Measurements from ENCODE around the gene DCAF8L1.
"Not testable (repeated sequence)": the region's sequence is repeated elsewhere in the genome, so short reads cannot be mapped to it uniquely, and the experiment has no call there.

The DCAF8L1 gene

DNA sequence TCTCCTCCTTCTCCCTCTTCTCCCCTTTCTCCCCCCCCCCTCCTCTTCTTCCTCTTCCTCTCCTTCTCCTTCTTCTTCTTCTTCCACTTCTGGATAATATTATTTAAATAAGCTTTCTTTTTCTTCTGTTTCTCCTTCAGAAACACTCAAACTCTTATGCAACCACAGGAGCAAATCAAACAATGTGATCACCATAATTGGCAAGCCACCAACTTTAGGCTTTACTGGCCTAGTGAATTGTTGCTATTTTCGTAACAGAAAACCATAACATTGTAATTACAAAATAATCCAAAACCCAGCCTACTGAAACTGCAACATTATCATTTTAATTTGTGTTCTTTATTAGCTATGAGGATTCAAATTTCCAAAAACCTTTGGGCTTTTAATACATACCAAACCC is 14.3 kb downstream of the DCAF8L1 start:
- in situ Hi-C loops (cut with HindIII; ENCODE audit: low sequenced_read_pairs): no loop called here
- DNase-seq (ENCODE audit: low read depth): peak; percentile 57
- TF ChIP-seq, protein P1, sequence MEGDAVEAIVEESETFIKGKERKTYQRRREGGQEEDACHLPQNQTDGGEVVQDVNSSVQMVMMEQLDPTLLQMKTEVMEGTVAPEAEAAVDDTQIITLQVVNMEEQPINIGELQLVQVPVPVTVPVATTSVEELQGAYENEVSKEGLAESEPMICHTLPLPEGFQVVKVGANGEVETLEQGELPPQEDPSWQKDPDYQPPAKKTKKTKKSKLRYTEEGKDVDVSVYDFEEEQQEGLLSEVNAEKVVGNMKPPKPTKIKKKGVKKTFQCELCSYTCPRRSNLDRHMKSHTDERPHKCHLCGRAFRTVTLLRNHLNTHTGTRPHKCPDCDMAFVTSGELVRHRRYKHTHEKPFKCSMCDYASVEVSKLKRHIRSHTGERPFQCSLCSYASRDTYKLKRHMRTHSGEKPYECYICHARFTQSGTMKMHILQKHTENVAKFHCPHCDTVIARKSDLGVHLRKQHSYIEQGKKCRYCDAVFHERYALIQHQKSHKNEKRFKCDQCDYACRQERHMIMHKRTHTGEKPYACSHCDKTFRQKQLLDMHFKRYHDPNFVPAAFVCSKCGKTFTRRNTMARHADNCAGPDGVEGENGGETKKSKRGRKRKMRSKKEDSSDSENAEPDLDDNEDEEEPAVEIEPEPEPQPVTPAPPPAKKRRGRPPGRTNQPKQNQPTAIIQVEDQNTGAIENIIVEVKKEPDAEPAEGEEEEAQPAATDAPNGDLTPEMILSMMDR (IDR thresholded peaks at IDR 0.05; ENCODE audit: low read depth, low read length, missing control alignments): no peak
- no peak overlapping the region for H3K4me3 ChIP-seq (ENCODE audit: low read depth, low read length)

DNA sequence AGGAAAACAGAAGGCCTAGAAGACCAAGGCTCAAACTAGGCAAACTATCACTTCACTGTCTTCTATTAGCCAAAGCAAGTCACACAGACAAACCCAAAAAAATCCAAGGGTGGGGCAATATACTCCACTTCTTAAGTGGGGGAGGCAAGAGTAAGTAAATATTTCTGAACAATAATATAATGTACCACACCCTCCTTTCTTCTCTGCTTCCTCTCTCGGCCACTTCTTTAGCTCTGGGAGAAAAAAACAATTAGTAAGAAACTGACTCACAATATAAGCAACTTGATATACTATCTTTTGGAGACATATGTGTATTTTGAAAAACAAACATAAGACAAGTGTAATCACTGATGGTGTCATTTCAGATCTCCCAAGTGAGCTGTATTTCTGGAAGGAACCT is 14.8 kb downstream of the DCAF8L1 start:
- TF ChIP-seq, protein P1 (IDR thresholded peaks at IDR 0.05; ENCODE audit: low read depth, low read length, missing control alignments): no peak
- H3K4me3 ChIP-seq (ENCODE audit: low read depth, low read length): no peak overlapping the region
- in situ Hi-C loops (cut with HindIII; ENCODE audit: low sequenced_read_pairs): no loop called here
- DNase-seq (ENCODE audit: low read depth): no peak

DNA sequence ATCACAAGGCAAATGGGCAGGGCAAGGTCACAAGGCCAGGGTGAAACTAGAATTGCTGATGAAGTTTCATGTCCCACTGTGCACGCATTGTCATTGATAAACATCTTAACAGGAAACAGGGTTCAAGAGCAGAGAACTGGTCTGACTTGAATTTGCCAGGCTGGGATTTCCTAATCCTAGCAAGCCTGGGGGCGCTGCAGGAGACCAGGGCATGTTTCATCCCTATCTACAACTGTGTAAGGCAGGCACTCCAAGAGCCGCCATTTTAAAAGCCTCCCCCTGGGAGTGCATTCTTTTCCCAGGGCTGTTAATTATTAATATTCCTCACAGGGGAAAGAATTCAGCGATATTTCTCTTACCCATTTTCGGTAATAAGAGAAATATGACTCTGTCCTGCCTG is 15.9 kb downstream of the DCAF8L1 start:
- in situ Hi-C loops (cut with HindIII; ENCODE audit: low sequenced_read_pairs); H3K4me3 ChIP-seq (ENCODE audit: low read depth, low read length); DNase-seq (ENCODE audit: low read depth): not testable (repeated sequence)

DNA sequence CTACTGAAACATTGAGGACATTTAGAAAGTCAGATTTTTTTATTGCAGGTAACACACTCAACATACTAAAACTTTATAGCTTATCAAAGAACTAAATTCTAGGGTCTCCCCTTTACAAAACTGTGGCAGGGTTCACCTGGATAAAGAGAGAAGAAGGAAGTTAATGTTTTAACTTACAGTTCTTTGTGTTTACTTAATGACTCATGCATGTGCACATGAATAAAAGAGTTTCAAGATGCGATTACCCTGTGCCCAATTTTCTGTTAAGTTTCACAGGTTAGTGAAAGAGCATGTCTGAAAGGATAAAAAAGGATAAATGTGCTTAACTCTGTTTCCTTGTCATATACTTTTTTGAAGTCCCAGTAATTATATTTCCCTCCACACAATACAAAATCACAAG is 16.8 kb downstream of the DCAF8L1 start:
- DNase-seq (ENCODE audit: low read depth): no peak
- TF ChIP-seq, protein P1 (IDR thresholded peaks at IDR 0.05; ENCODE audit: low read depth, low read length, missing control alignments): no peak
- in situ Hi-C loops (cut with HindIII; ENCODE audit: low sequenced_read_pairs): no loop called here

DNA sequence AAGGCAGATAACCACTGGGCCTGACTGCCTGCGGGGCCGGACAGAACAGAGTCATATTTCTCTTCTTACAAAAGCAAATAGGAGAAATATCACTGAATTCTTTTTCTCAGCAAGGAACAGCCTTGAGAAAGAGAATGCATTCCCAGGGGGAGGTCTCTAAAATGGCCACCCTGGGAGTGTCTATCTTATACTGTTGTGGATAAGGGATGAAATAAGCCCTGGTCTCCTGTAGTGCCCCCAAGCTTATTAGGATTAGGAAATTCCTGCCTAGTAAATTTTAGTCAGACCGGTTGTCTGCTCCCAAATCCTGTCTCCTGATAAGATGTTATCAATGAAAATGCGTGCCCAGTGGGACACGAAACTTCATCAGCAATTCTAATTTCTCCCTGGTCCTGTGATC is 20.8 kb downstream of the DCAF8L1 start:
- H3K4me3 ChIP-seq (ENCODE audit: low read depth, low read length); in situ Hi-C loops (cut with HindIII; ENCODE audit: low sequenced_read_pairs); DNase-seq (ENCODE audit: low read depth): not testable (repeated sequence)

More for the DNA sequence above, 16.8 kb downstream of the DCAF8L1 start:
- no peak overlapping the region for H3K4me3 ChIP-seq (ENCODE audit: low read depth, low read length)

DNA sequence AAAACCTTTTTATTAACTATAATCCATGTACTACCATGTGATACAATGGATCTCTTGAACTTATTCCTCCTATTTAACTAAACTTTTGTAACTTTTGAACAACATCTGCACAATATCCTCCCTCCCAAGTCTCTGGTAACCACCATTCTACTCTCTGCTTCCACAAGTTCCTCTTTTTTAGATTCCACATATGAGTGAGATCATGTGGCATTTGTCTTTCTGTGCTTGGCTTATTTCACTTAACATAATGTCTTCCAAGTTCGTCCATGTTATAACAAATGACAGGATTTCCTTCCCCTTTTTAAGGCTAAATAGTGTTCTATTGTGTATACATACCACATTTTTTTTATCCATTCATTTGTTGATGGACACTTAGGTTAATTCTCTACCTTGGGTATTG is 28.1 kb downstream of the DCAF8L1 start:
- in situ Hi-C loops (cut with HindIII; ENCODE audit: low sequenced_read_pairs): no loop called here
- DNase-seq (ENCODE audit: low read depth): no peak
- no peak overlapping the region for H3K4me3 ChIP-seq (ENCODE audit: low read depth, low read length)
- TF ChIP-seq, protein P1 (IDR thresholded peaks at IDR 0.05; ENCODE audit: low read depth, low read length, missing control alignments): no peak

DNA sequence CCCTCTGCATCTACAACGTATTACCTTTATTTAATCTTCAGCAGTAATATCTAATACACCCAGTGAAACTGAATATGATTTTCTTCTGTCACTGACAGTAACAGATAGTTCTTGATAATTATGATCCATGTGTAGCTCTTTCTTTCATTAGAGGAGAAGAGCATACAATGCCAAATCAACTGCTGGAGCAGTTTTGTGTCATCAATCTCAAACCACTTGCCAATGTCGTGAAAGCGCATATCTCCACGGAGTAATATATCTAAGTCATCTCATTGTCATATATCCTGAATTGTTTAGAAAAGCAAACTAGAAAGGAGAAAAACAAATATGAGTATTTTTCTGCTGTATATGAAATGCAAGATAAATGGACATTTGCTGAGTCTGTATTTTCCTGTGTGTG is 47.9 kb downstream of the DCAF8L1 start:
- TF ChIP-seq, protein P1 (IDR thresholded peaks at IDR 0.05; ENCODE audit: low read depth, low read length, missing control alignments): no peak
- in situ Hi-C loops (cut with HindIII; ENCODE audit: low sequenced_read_pairs): no loop called here
- H3K4me3 ChIP-seq (ENCODE audit: low read depth, low read length): no peak overlapping the region
- no peak for DNase-seq (ENCODE audit: low read depth)
